T-helper 1 cell treated with Interleukin-12 subunit alpha and Interleukin-12 subunit beta and Interleukin-4 antibody, amounts not matched to agents 30 μg/mL and 1 μg/mL, for 36 hours (primary cell): ENCODE measurements around the gene FARSA.
"Not testable (repeated sequence)": the region's sequence is repeated elsewhere in the genome, so short reads cannot be mapped to it uniquely, and the experiment has no call there.

ENCODE experiments used
- H3K27ac Mint-ChIP-seq: one replicate; pipeline ENCODE4 v1.8.0; 2021; ENCODE audit warnings: mild to moderate bottlenecking, mixed read lengths
- H3K27me3 Mint-ChIP-seq: one replicate; pipeline ENCODE4 v1.8.0; 2021; ENCODE audit warnings: low read depth, mixed read lengths
- H3K36me3 Mint-ChIP-seq: one replicate; pipeline ENCODE4 v1.8.0; 2021; ENCODE audit warnings: low read depth, mixed read lengths
- H3K4me1 Mint-ChIP-seq: one replicate; pipeline ENCODE4 v1.8.0; 2021; ENCODE audit warnings: low read depth, mixed read lengths
- H3K4me3 Mint-ChIP-seq: one replicate; pipeline ENCODE4 v1.8.0; 2021; ENCODE audit warnings: mild to moderate bottlenecking, moderate library complexity, mixed read lengths
- H3K9me3 Mint-ChIP-seq: one replicate; pipeline ENCODE4 v1.8.0; 2021; ENCODE audit warnings: mixed read lengths

Gene FARSA

GRCh38 chr19:12936582-12936981 is 3.1 kb upstream of the FARSA start:
- Mint-ChIP-seq H3K4me1 (peaks cover 48% of the 10 kb centered on the region), H3K27ac (peak overlapping the region; percentile 62), H3K9me3 (no peaks in the 10 kb centered on the region), H3K27me3 (no peaks in the 10 kb centered on the region), H3K4me3 (no peak overlapping the region), H3K36me3 (peaks cover 40% of the 10 kb centered on the region)

GRCh38 chr19:12935071-12935470 is 1.6 kb upstream of the FARSA start:
- H3K27me3 Mint-ChIP-seq: no peaks in the 10 kb centered on the region
- peak overlapping the region; percentile 31 for H3K27ac Mint-ChIP-seq
- no peaks in the 10 kb centered on the region for H3K9me3 Mint-ChIP-seq
- peaks cover 28% of the 10 kb centered on the region for H3K36me3 Mint-ChIP-seq
- peaks cover 38% of the 10 kb centered on the region for H3K4me1 Mint-ChIP-seq
- no peak overlapping the region for H3K4me3 Mint-ChIP-seq

GRCh38 chr19:12932392-12933286 is 872 bp downstream of the FARSA start:
- Mint-ChIP-seq H3K36me3 (peaks cover 22% of the 10 kb centered on the region), H3K4me1 (peaks cover 24% of the 10 kb centered on the region), H3K4me3 (peak overlapping the region; percentile 99)

GRCh38 chr19:12930002-12930645 is 3.4 kb downstream of the FARSA start:
- no peak overlapping the region for H3K4me3 Mint-ChIP-seq
- H3K36me3 Mint-ChIP-seq: peaks cover 30% of the 10 kb centered on the region
- no peak overlapping the region for H3K27ac Mint-ChIP-seq
- no peaks in the 10 kb centered on the region for H3K27me3 Mint-ChIP-seq
- no peaks in the 10 kb centered on the region for H3K9me3 Mint-ChIP-seq
- H3K4me1 Mint-ChIP-seq: peaks cover 16% of the 10 kb centered on the region

More at GRCh38 chr19:12932392-12933286, 872 bp downstream of the FARSA start:
- H3K27ac Mint-ChIP-seq: peak overlapping the region; percentile 90
- no peaks in the 10 kb centered on the region for H3K9me3 Mint-ChIP-seq
- no peaks in the 10 kb centered on the region for H3K27me3 Mint-ChIP-seq

- Mint-ChIP-seq H3K4me1 (no peaks in the 10 kb centered on the region), H3K27ac (no peak overlapping the region), H3K9me3 (no peaks in the 10 kb centered on the region), H3K27me3 (no peaks in the 10 kb centered on the region), H3K36me3 (peaks cover 38% of the 10 kb centered on the region), H3K4me3 (no peak overlapping the region)
These were observed 8.7 kb downstream of the FARSA start for GRCh38 chr19:12924621-12925310.

GRCh38 chr19:12922959-12923358 is 10.6 kb downstream of the FARSA start:
- Mint-ChIP-seq H3K4me3 (no peak overlapping the region), H3K27ac (no peak overlapping the region), H3K27me3 (no peaks in the 10 kb centered on the region), H3K9me3 (no peaks in the 10 kb centered on the region), H3K4me1 (peaks cover 10% of the 10 kb centered on the region), H3K36me3 (peaks cover 29% of the 10 kb centered on the region)

GRCh38 chr19:12921047-12921446 is 12.5 kb downstream of the FARSA start:
- Mint-ChIP-seq H3K36me3 (peaks cover 21% of the 10 kb centered on the region), H3K4me1 (peaks cover 10% of the 10 kb centered on the region), H3K27ac (no peak overlapping the region), H3K27me3 (no peaks in the 10 kb centered on the region), H3K4me3 (no peak overlapping the region), H3K9me3 (no peaks in the 10 kb centered on the region)

- Mint-ChIP-seq H3K27ac (peak overlapping the region; percentile 78), H3K4me1 (peaks cover 25% of the 10 kb centered on the region), H3K27me3 (no peaks in the 10 kb centered on the region), H3K9me3 (no peaks in the 10 kb centered on the region), H3K36me3 (peaks cover 9% of the 10 kb centered on the region), H3K4me3 (peak overlapping the region; percentile 62)
These were observed 15.3 kb downstream of the FARSA start for GRCh38 chr19:12918253-12918652.

GRCh38 chr19:12915860-12916259 is 17.7 kb downstream of the FARSA start:
- H3K27ac Mint-ChIP-seq, H3K36me3 Mint-ChIP-seq, H3K27me3 Mint-ChIP-seq, H3K4me3 Mint-ChIP-seq, H3K9me3 Mint-ChIP-seq: not testable (repeated sequence)
- H3K4me1 Mint-ChIP-seq: peaks cover 25% of the 10 kb centered on the region

- Mint-ChIP-seq H3K4me3 (peak overlapping the region; percentile 62), H3K27ac (peak overlapping the region; percentile 97), H3K9me3 (no peaks in the 10 kb centered on the region), H3K36me3 (peaks cover 3% of the 10 kb centered on the region), H3K27me3 (no peaks in the 10 kb centered on the region), H3K4me1 (peaks cover 20% of the 10 kb centered on the region)
These were observed 19.4 kb downstream of the FARSA start for GRCh38 chr19:12913851-12914690.

GRCh38 chr19:12913011-12913561 is 20.4 kb downstream of the FARSA start:
- Mint-ChIP-seq H3K4me1 (peaks cover 15% of the 10 kb centered on the region), H3K9me3 (no peaks in the 10 kb centered on the region), H3K27ac (no peak overlapping the region), H3K4me3 (no peak overlapping the region), H3K36me3 (peaks cover 3% of the 10 kb centered on the region), H3K27me3 (no peaks in the 10 kb centered on the region)

- Mint-ChIP-seq H3K27me3 (no peaks in the 10 kb centered on the region), H3K9me3 (no peaks in the 10 kb centered on the region), H3K4me3 (no peak overlapping the region), H3K4me1 (peaks cover 15% of the 10 kb centered on the region), H3K36me3 (peaks cover 3% of the 10 kb centered on the region), H3K27ac (no peak overlapping the region)
These were observed 20.9 kb downstream of the FARSA start for GRCh38 chr19:12912571-12912970.

- H3K36me3 Mint-ChIP-seq: peaks cover under 1% of the 10 kb centered on the region
- no peaks in the 10 kb centered on the region for H3K27me3 Mint-ChIP-seq
- H3K4me1 Mint-ChIP-seq: no peaks in the 10 kb centered on the region
- H3K27ac Mint-ChIP-seq: no peak overlapping the region
- no peaks in the 10 kb centered on the region for H3K9me3 Mint-ChIP-seq
- H3K4me3 Mint-ChIP-seq: no peak overlapping the region
These were observed 26.3 kb downstream of the FARSA start for GRCh38 chr19:12907166-12907565.
